NT2/D1 (cell line): ENCODE measurements around the gene SLC35G1.

Source experiments
- DNase-seq: peaks from one replicate; pipeline ENCODE4 v3.0.0-alpha.2; 2011; ENCODE audit warnings: low read depth, low spot score
- H3K27me3 ChIP-seq: 2 replicates; pipeline ENCODE4 v1.6.0; 2011; ENCODE audit warnings: mild to moderate bottlenecking; ENCODE audit not compliant: insufficient read length, insufficient read depth
- H3K36me3 ChIP-seq: 2 replicates; pipeline ENCODE4 v1.6.1; 2011; ENCODE audit warnings: mild to moderate bottlenecking, low read length, mixed read lengths; ENCODE audit not compliant: insufficient read depth, insufficient read length
- H3K4me1 ChIP-seq: 2 replicates; pipeline ENCODE4 v1.5.1; 2011; ENCODE audit not compliant: insufficient read depth, insufficient read length
- H3K4me3 ChIP-seq: 2 replicates; pipeline ENCODE4 v1.5.1; 2011; ENCODE audit warnings: low read depth; ENCODE audit not compliant: insufficient read length
- H3K9ac ChIP-seq: 2 replicates; pipeline ENCODE4 v1.6.0; 2011; ENCODE audit warnings: low read depth; ENCODE audit not compliant: insufficient read length
- H3K9me3 ChIP-seq: 2 replicates; pipeline ENCODE4 v1.5.1; 2011; ENCODE audit warnings: mild to moderate bottlenecking, low read length; ENCODE audit not compliant: insufficient read depth
- SUZ12 ChIP-seq: IDR thresholded peaks from 2 replicates; pipeline ENCODE4 v1.6.1; 2011; ENCODE audit not compliant: insufficient read length, insufficient read depth; ENCODE audit errors: extremely low read depth
- YY1 ChIP-seq: IDR thresholded peaks from 2 replicates; pipeline ENCODE4 v1.6.1; 2011; ENCODE audit not compliant: insufficient read length, insufficient read depth
- ZNF274 ChIP-seq: IDR thresholded peaks from 2 replicates; pipeline ENCODE4 v1.6.1; 2011; ENCODE audit warnings: mild to moderate bottlenecking, low read depth, low read length

The SLC35G1 gene

DNA sequence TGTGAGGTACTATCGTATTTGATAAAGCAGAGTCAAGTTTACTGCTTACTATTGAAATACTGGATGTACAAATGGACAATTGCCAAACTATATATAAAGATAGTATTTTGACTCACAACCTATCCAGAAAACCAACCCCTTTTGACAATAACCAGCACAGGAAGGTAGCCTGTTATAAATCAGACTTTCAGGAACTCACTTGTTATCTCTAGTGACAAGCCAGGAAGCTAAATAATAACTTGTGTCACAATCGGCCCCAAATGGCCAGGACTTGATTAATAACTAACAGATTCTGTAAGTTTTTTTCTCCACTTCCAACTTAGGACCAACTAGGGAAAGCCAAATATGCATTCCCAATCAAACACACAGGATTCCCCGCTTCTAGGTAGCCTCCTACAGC is 38.8 kb upstream of the SLC35G1 start:
- peaks cover 14% of the 10 kb centered on the region; the same call in 1 of the 2 replicates for H3K9me3 ChIP-seq
- no peak overlapping the region for H3K4me3 ChIP-seq
- no peak for TF ChIP-seq SUZ12
- TF ChIP-seq ZNF274 = no peak
- TF ChIP-seq YY1 = no peak
- peaks cover 78% of the 10 kb centered on the region for H3K27me3 ChIP-seq
- no peaks in the 10 kb centered on the region for H3K36me3 ChIP-seq
- no peak for DNase-seq
- H3K9ac ChIP-seq = no peak overlapping the region
- H3K4me1 ChIP-seq = no peaks in the 10 kb centered on the region

DNA sequence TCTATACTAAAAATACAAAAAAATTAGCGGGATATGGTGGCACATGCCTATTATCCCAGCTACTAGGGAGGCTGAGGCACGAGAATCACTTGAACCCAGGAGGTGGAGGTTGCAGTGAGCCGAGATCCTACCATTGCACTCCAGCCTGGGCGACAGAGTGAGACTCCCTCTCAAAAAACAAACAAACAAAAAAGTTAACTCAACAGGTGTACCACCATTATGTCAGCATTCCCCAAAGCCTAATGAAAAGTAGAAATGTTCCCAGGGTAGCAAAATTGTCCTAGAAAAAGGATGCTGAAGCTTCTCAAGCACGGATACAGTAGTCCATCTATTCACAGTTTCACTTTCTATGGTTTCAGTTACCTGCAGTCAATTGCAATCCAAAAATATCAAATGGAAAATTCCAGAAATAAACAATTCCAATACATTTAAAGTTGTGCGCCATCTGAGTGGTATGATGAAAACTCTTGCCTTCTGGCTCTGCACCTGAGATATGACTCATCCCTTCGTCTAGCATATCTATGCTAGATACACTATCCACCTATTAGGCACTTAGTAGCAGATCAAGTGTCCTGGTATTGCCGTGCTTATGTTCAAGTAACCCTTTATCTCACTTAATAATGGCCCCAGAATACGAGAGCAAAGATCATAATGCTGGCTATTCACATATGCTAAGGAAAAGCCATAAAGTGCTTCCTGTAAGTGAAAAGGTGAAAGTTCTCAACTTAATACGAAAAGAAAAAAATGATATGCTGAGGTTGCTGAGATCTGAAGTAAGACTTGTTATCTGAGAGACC is 37.2 kb upstream of the SLC35G1 start:
- no peaks in the 10 kb centered on the region for H3K4me1 ChIP-seq
- H3K9ac ChIP-seq = no peak overlapping the region
- no peak for DNase-seq
- TF ChIP-seq YY1 (no peak), ZNF274 (no peak), SUZ12 (no peak)
- no peaks in the 10 kb centered on the region for H3K9me3 ChIP-seq
- no peaks in the 10 kb centered on the region for H3K36me3 ChIP-seq
- H3K4me3 ChIP-seq = no peak overlapping the region
- peaks cover 62% of the 10 kb centered on the region for H3K27me3 ChIP-seq

DNA sequence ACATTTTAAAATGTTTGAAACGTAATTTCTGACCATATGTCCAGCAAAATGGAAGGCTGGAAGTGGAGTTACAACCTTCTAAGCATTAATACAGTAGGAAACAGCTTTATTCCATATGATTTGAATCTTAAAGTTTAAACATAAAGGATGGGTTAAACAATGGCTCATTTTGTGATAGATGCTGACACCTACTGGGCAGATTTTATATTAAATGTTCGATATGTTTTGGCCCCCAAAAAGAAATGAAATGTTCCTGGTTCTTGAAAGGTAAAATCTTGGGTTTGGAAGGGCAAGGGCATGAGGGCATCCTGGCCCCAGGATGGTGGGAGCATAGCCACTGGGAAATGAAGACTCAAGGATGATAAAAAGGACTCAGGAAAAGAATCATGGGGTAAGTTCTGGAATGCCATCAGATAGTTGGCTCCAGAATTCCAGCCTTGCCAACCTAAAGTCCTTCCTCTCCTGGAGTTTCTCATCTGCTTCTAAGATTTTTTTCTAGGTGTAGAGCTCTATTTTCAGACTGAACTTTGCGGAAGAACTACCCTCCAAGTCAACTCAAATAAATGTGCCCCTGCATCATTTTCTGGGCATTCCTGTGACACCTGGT is 34.6 kb upstream of the SLC35G1 start:
- Histone ChIP-seq H3K27me3 (peaks cover 41% of the 10 kb centered on the region), H3K9ac (no peak overlapping the region), H3K4me3 (no peak overlapping the region), H3K9me3 (peaks cover 11% of the 10 kb centered on the region; the same call in 1 of the 2 replicates), H3K36me3 (no peaks in the 10 kb centered on the region), H3K4me1 (no peaks in the 10 kb centered on the region)
- no peak for DNase-seq
- TF ChIP-seq ZNF274 (no peak), SUZ12 (no peak), YY1 (no peak)

DNA sequence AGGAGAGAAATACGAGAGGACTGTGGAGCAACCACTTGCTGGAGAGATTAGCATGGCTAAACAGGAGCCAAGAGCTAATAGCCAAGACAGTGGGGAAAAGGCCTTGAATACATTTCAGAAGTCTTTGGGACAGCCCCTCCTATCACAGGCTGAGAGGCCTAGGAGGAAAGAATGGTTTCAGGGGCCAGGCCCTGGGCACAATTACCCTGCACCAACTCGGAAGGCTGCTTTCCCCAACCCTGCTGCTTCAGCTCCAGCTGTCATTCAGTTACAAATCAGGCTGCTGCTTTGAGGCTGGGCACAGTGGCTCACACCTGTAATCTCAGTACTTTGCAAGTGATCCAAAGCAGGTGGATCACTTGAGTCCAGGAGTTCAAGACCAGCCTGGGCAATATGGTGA is 32.0 kb upstream of the SLC35G1 start:
- Histone ChIP-seq H3K9me3 (peaks cover 11% of the 10 kb centered on the region; the same call in 1 of the 2 replicates), H3K36me3 (no peaks in the 10 kb centered on the region), H3K9ac (no peak overlapping the region), H3K27me3 (peaks cover 28% of the 10 kb centered on the region), H3K4me3 (no peak overlapping the region), H3K4me1 (no peaks in the 10 kb centered on the region)
- no peak for TF ChIP-seq ZNF274
- no peak for TF ChIP-seq SUZ12
- TF ChIP-seq YY1 = no peak
- no peak for DNase-seq

- no peak overlapping the region for H3K9ac ChIP-seq
- TF ChIP-seq ZNF274 (no peak), SUZ12 (no peak), YY1 (no peak)
- no peak for DNase-seq
These were observed 27.9 kb upstream of the SLC35G1 start for GRCh38 chr10:93865794-93866425.

GRCh38 chr10:93867525-93867924 is 26.3 kb upstream of the SLC35G1 start:
- peaks cover 14% of the 10 kb centered on the region for H3K27me3 ChIP-seq
- no peaks in the 10 kb centered on the region for H3K4me1 ChIP-seq
- H3K4me3 ChIP-seq = no peak overlapping the region
- 0 out of 2 replicates have a peak, but pooled peaks cover 2% of the 10 kb centered on the region for H3K9me3 ChIP-seq
- H3K9ac ChIP-seq = no peak overlapping the region
- no peak for DNase-seq
- H3K36me3 ChIP-seq = no peaks in the 10 kb centered on the region
- no peak for TF ChIP-seq YY1
- TF ChIP-seq ZNF274 = no peak
- TF ChIP-seq SUZ12 = no peak

More at GRCh38 chr10:93865794-93866425, 27.9 kb upstream of the SLC35G1 start:
- Histone ChIP-seq H3K27me3 (peaks cover 14% of the 10 kb centered on the region), H3K4me1 (no peaks in the 10 kb centered on the region), H3K36me3 (no peaks in the 10 kb centered on the region), H3K9me3 (peaks cover 11% of the 10 kb centered on the region; the same call in 1 of the 2 replicates), H3K4me3 (no peak overlapping the region)
